Measurements from ENCODE around the gene PBX2. TPM values are rescaled to one million over a fixed set of nuclear protein-coding genes. Genes with fewer than 3 reads are reported as not detected.

The PBX2 gene
- total RNA-seq, 1 experiment from 2014 or later: 84.0 TPM

DNA sequence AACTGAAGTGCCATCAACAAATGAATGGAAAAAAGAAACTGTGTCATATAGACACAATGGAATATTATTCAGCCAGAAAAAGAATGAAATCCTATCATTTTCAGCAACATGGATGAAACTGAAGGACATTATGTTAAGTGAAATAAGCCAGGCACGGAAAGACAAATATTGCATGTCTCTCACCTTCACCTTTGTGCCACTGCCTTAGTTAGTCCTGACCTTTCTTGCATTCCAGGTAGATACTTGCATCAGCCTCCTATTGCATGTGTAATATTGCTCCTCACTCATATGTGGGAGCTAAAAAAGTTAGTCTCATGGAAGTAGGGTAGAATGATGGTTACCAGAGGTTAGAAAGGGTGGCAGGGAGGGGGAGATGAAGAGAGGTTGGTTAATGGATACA, 19.0 kb upstream of the PBX2 start:
- intact Hi-C loops (cut with micrococcal nuclease; ENCODE audit: unreplicated experiment): no loop called here
- TF ChIP-seq EZH2 (IDR thresholded peaks at IDR 0.05; ENCODE audit: borderline replicate concordance, low read depth, low read length, poor library complexity, severe bottlenecking): no peak
- TF ChIP-seq, protein P1, sequence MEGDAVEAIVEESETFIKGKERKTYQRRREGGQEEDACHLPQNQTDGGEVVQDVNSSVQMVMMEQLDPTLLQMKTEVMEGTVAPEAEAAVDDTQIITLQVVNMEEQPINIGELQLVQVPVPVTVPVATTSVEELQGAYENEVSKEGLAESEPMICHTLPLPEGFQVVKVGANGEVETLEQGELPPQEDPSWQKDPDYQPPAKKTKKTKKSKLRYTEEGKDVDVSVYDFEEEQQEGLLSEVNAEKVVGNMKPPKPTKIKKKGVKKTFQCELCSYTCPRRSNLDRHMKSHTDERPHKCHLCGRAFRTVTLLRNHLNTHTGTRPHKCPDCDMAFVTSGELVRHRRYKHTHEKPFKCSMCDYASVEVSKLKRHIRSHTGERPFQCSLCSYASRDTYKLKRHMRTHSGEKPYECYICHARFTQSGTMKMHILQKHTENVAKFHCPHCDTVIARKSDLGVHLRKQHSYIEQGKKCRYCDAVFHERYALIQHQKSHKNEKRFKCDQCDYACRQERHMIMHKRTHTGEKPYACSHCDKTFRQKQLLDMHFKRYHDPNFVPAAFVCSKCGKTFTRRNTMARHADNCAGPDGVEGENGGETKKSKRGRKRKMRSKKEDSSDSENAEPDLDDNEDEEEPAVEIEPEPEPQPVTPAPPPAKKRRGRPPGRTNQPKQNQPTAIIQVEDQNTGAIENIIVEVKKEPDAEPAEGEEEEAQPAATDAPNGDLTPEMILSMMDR (conservative IDR thresholded peaks at IDR 0.05; ENCODE audit: low read depth, low read length): no peak
- CTCF ChIA-PET: no interaction called here

GRCh38 chr6:32204268-32204715, 14.3 kb upstream of the PBX2 start:
- intact Hi-C loops (cut with micrococcal nuclease; ENCODE audit: unreplicated experiment): no loop called here
- no peaks in the 10 kb centered on the region for H3K9me3 ChIP-seq (ENCODE audit: low read depth, low read length, poor library complexity, severe bottlenecking)
- ChIA-PET POLR2A (ENCODE audit: low non-redundant PET) (no interaction called here), CTCF (no interaction called here)
- no peak overlapping the region for H3K27ac ChIP-seq (ENCODE audit: low read depth, low read length, poor library complexity, severe bottlenecking)
- H3K36me3 ChIP-seq (ENCODE audit: insufficient read depth, low read length, poor library complexity, severe bottlenecking): no peaks in the 10 kb centered on the region
- no peak overlapping the region for H3K4me3 ChIP-seq (ENCODE audit: low read depth, low read length, poor library complexity, severe bottlenecking)
- TF ChIP-seq EZH2 (IDR thresholded peaks at IDR 0.05; ENCODE audit: borderline replicate concordance, low read depth, low read length, poor library complexity, severe bottlenecking): no peak
- TF ChIP-seq, protein P1 (conservative IDR thresholded peaks at IDR 0.05; ENCODE audit: low read depth, low read length): no peak
- no TSS peak for BruUV-seq (replicated peaks)
- peaks cover 9% of the 10 kb centered on the region for H3K4me1 ChIP-seq (ENCODE audit: insufficient read depth, low read length, poor library complexity, severe bottlenecking)
- DNase-seq (ENCODE audit: low spot score): no peak
- no peaks in the 10 kb centered on the region for H3K27me3 ChIP-seq (replicated peaks; ENCODE audit: insufficient read depth, low read depth, low read length, poor library complexity)

More for the DNA sequence above, 19.0 kb upstream of the PBX2 start:
- Histone ChIP-seq H3K9me3 (ENCODE audit: low read depth, low read length, poor library complexity, severe bottlenecking) (no peaks in the 10 kb centered on the region), H3K4me1 (ENCODE audit: insufficient read depth, low read length, poor library complexity, severe bottlenecking) (no peaks in the 10 kb centered on the region), H3K27me3 (replicated peaks; ENCODE audit: insufficient read depth, low read depth, low read length, poor library complexity) (no peaks in the 10 kb centered on the region), H3K27ac (ENCODE audit: low read depth, low read length, poor library complexity, severe bottlenecking) (no peak overlapping the region), H3K4me3 (ENCODE audit: low read depth, low read length, poor library complexity, severe bottlenecking) (no peak overlapping the region), H3K36me3 (ENCODE audit: insufficient read depth, low read length, poor library complexity, severe bottlenecking) (no peaks in the 10 kb centered on the region)
- POLR2A ChIA-PET (ENCODE audit: low non-redundant PET): no interaction called here
- BruUV-seq (replicated peaks): no TSS peak
- DNase-seq (ENCODE audit: low spot score): no peak

DNA sequence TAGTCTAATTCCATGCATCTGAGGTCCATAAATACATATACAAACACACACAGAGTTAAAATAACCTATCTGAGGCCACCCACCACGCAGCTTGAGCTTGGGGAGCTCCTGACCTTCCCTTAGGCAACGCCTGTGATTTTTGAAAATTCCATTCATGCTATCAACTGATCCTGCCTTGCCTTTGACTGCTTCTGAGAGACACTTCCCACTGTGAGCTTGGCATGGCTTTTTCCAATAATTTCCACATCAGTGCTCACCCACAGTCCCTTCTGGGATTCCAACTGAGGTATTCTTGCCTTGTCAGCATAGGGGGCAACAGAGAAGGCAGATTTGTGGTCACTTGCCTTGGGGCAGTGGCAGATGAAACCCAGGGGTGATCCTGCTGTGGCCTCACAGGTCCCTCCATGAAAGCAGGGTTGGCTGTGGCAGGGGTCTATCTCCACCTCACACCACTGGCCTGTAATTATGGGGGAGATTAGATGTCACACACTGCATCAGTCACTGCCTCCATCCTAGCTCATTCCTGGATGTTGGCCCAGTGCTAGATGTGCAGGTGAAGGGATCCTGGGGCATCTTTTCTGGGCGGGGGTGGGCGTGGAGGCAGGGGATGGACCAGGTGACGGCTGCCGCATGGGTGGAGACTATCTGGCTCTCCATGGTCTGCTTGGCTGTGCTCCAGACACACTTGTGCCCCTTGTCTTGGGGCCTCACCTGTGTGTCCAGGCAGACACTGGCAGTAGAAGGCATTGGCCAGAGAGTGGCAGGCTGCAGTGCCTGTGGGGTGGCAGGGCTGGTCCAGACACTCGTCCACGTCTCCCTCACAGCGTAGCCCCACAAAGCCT, 13.6 kb upstream of the PBX2 start:
- ChIA-PET CTCF (no interaction called here), POLR2A (ENCODE audit: low non-redundant PET) (no interaction called here)
- Histone ChIP-seq H3K36me3 (ENCODE audit: insufficient read depth, low read length, poor library complexity, severe bottlenecking) (no peaks in the 10 kb centered on the region), H3K27ac (ENCODE audit: low read depth, low read length, poor library complexity, severe bottlenecking) (no peak overlapping the region), H3K9me3 (ENCODE audit: low read depth, low read length, poor library complexity, severe bottlenecking) (no peaks in the 10 kb centered on the region), H3K4me1 (ENCODE audit: insufficient read depth, low read length, poor library complexity, severe bottlenecking) (peaks cover 9% of the 10 kb centered on the region), H3K27me3 (replicated peaks; ENCODE audit: insufficient read depth, low read depth, low read length, poor library complexity) (no peaks in the 10 kb centered on the region), H3K4me3 (ENCODE audit: low read depth, low read length, poor library complexity, severe bottlenecking) (no peak overlapping the region)
- intact Hi-C loops (cut with micrococcal nuclease; ENCODE audit: unreplicated experiment): no loop called here
- TF ChIP-seq, protein P1 (conservative IDR thresholded peaks at IDR 0.05; ENCODE audit: low read depth, low read length): no peak
- no peak for TF ChIP-seq EZH2 (IDR thresholded peaks at IDR 0.05; ENCODE audit: borderline replicate concordance, low read depth, low read length, poor library complexity, severe bottlenecking)
- BruUV-seq (replicated peaks): no TSS peak
- peak; percentile 68 for DNase-seq (ENCODE audit: low spot score)

Measured in A673 (cell line).